Stimulated activated CD8-positive, alpha-beta memory T cell treated with anti-CD3 and anti-CD28 coated beads, Interleukin-2, amount 100 ng/mL, for 1 hour (primary cell): ENCODE data around the gene UPB1.

Experiments used
- DNase-seq, 2 donors: peaks; one replicate each; pipeline ENCODE4 v3.0.0-alpha.2; 2020; ENCODE audit warnings: low read depth in 2 of 2

Gene UPB1

GRCh38 chr22:24565077-24565476 lies 69.9 kb downstream of the UPB1 start:
- no peak for DNase-seq

GRCh38 chr22:24566899-24567511 lies 71.9 kb downstream of the UPB1 start:
- no peak for DNase-seq

GRCh38 chr22:24567668-24568067 lies 72.5 kb downstream of the UPB1 start:
- DNase-seq, result no peak

- no peak for DNase-seq
Observed at GRCh38 chr22:24571266-24571665, 76.1 kb downstream of the UPB1 start.

GRCh38 chr22:24576778-24577177 lies 81.6 kb downstream of the UPB1 start:
- DNase-seq, result no peak
